SU-DHL-6 (cell line): ENCODE results near the gene MIEF1.

Experiments
- H2AFZ ChIP-seq: fragments of 200-600 bp; sonication (generic); 2 replicates; pipeline ENCODE4 v1.6.1; 2014; ENCODE audit warnings: low read depth, mild to moderate bottlenecking, moderate library complexity, mixed read lengths, antibody characterized with exemption, low read length; ENCODE audit not compliant: severe bottlenecking
- H3F3A ChIP-seq: fragments of 200-600 bp; shearing (Covaris generic); 2 replicates; pipeline ENCODE4 v1.6.0; 2016; ENCODE audit warnings: antibody characterized with exemption, mild to moderate bottlenecking; ENCODE audit not compliant: insufficient read depth
- H3K27ac ChIP-seq: fragments of 200-600 bp; sonication (generic); 2 replicates; pipeline ENCODE4 v1.5.1; 2016; ENCODE audit warnings: low read depth, mild to moderate bottlenecking, low read length, moderate library complexity, mixed read lengths
- H3K27me3 ChIP-seq: fragments of 200-600 bp; sonication (generic), shearing (Covaris generic); 2 replicates; pipeline ENCODE4 v1.6.0; 2014; ENCODE audit warnings: mild to moderate bottlenecking, low read length
- H3K36me3 ChIP-seq: fragments of 200-600 bp; sonication (generic); 2 replicates; pipeline ENCODE4 v1.6.1; 2014; ENCODE audit warnings: mild to moderate bottlenecking, low read length, mixed read lengths
- H3K4me2 ChIP-seq: fragments of 300-600, 200-600 bp; shearing (Covaris generic), sonication (generic); 2 replicates; pipeline ENCODE4 v1.6.0; 2014; ENCODE audit warnings: low read length, low read depth, mild to moderate bottlenecking; ENCODE audit not compliant: poor library complexity, severe bottlenecking
- H3K4me3 ChIP-seq: fragments of 200-600 bp; sonication (generic); 2 replicates; pipeline ENCODE4 v1.5.1; 2014; ENCODE audit warnings: antibody characterized with exemption, low read length, mild to moderate bottlenecking, mixed read lengths; ENCODE audit not compliant: insufficient read depth, poor library complexity, severe bottlenecking
- H3K79me2 ChIP-seq: fragments of 200-600 bp; sonication (generic); 2 replicates; pipeline ENCODE4 v1.6.1; 2014; ENCODE audit warnings: mild to moderate bottlenecking, low read length, moderate library complexity; ENCODE audit not compliant: insufficient read depth
- H3K9ac ChIP-seq: fragments of 200-600 bp; sonication (generic); 2 replicates; pipeline ENCODE4 v1.7.0; 2014; ENCODE audit warnings: mild to moderate bottlenecking, low read length
- H3K9me2 ChIP-seq: fragments of 200-600 bp; sonication (generic); replicated peaks from 2 replicates; pipeline ENCODE4 v1.6.1; 2014; ENCODE audit warnings: low read length; ENCODE audit not compliant: insufficient read depth
- H3K9me3 ChIP-seq: fragments of 200-600 bp; sonication (generic); 2 replicates; pipeline ENCODE4 v1.6.1; 2014; ENCODE audit warnings: low read length, mixed read lengths; ENCODE audit not compliant: insufficient read depth
- H4K20me1 ChIP-seq: fragments of 200-600 bp; sonication (generic); 2 replicates; pipeline ENCODE4 v1.6.1; 2014; ENCODE audit warnings: low read depth, mild to moderate bottlenecking, antibody characterized with exemption, low read length, moderate library complexity, mixed read lengths
- CTCF ChIP-seq: fragments of 200-600 bp; sonication (generic); IDR thresholded peaks from one replicate; pipeline ENCODE4 v1.5.1; 2017; ENCODE audit warnings: antibody characterized with exemption, mild to moderate bottlenecking, low read length, moderate library complexity; ENCODE audit not compliant: insufficient read depth, poor library complexity, severe bottlenecking
- EZH2phosphoT487 ChIP-seq: fragments of 200-600 bp; sonication (generic), shearing (Covaris generic); conservative IDR thresholded peaks from 2 replicates; pipeline ENCODE4 v1.6.1; 2018; ENCODE audit warnings: mild to moderate bottlenecking, antibody characterized with exemption, low read length, moderate library complexity, mixed read lengths

The MIEF1 gene

DNA sequence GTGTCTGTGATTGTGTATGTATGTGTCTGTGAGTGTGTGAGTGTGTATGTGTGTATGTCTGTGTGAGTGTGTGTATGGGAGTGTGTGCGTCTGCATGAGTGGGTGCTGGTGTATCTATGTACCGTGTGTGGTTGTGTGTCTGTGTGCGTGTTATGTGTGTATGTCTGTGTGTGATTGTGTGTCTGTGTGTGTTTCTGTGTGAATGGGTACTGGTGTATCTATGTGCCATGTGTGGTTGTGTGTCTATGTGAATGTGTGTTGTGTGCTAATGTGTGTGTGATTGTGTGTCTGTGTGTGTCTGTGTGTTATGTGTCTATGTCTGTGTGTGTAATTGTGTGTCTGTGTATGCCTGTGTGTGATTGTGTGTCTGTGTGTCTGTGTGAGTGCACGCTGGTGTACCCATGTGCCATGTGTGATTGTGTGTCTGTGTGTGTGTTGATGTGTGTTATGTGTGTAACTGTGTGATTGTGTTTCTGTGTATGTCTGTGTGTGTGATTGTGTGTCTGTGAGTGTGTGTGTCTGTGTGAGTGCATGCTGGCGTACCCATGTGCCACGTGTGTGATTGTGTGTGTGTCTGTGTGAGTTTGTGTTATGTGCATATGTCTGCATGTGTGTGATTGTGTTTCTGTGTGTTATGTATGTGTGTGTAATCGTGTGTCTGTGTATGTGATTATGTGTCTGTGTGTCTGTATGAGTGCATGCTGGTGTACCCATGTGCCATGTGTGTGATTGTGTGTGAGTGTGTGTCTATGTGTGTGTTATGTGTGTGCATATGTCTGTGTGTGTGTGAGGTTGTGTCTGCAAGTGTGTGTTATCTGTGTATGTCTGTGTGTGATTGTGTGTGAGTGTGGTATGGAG is 61.7 kb downstream of the MIEF1 start:
- TF ChIP-seq EZH2phosphoT487, result no peak
- Histone ChIP-seq H3K9me3 (peaks cover 14% of the 10 kb centered on the region; the same call in 1 of the 2 replicates), H3K27ac (no peak overlapping the region), H3K4me2 (no peak overlapping the region), H3K79me2 (no peaks in the 10 kb centered on the region), H2AFZ (no peak overlapping the region), H3K4me3 (no peak overlapping the region), H3K27me3 (no peaks in the 10 kb centered on the region), H4K20me1 (no peaks in the 10 kb centered on the region), H3K36me3 (no peaks in the 10 kb centered on the region), H3F3A (no peaks in the 10 kb centered on the region), H3K9me2 (no peaks in the 10 kb centered on the region), H3K9ac (no peak overlapping the region)

DNA sequence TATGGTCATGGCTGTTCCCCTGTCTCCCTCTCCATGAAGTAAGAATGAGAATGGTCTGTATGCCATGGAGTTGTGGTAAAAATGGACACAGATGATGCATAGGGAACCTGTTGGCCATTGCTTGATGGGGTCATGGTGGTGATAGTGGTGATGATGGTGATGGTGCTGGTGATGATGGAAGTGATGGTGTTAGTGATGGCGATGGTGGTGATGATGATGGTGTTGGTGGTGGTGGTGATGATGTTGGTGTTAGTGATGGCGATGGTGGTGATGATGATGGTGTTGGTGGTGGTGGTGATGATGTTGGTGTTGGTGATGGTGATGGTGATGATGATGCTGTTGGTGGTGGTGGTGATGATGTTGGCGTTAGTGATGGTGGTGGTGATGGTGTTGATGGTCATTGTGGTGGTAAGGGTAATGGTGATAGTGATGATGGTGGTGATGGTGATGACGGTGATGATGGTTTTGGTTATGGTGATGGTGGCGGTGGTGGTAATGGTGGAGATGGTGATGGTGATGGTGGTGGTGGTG is 63.4 kb downstream of the MIEF1 start:
- Histone ChIP-seq H4K20me1 (no peaks in the 10 kb centered on the region), H3K4me2 (no peak overlapping the region), H3K27me3 (no peaks in the 10 kb centered on the region), H3K9me3 (peaks cover 14% of the 10 kb centered on the region; the same call in 1 of the 2 replicates), H3K79me2 (no peaks in the 10 kb centered on the region), H3F3A (no peaks in the 10 kb centered on the region), H3K27ac (no peak overlapping the region), H2AFZ (no peak overlapping the region), H3K9me2 (no peaks in the 10 kb centered on the region), H3K4me3 (no peak overlapping the region), H3K9ac (no peak overlapping the region), H3K36me3 (no peaks in the 10 kb centered on the region)
- TF ChIP-seq EZH2phosphoT487 (no peak), CTCF (no peak)

DNA sequence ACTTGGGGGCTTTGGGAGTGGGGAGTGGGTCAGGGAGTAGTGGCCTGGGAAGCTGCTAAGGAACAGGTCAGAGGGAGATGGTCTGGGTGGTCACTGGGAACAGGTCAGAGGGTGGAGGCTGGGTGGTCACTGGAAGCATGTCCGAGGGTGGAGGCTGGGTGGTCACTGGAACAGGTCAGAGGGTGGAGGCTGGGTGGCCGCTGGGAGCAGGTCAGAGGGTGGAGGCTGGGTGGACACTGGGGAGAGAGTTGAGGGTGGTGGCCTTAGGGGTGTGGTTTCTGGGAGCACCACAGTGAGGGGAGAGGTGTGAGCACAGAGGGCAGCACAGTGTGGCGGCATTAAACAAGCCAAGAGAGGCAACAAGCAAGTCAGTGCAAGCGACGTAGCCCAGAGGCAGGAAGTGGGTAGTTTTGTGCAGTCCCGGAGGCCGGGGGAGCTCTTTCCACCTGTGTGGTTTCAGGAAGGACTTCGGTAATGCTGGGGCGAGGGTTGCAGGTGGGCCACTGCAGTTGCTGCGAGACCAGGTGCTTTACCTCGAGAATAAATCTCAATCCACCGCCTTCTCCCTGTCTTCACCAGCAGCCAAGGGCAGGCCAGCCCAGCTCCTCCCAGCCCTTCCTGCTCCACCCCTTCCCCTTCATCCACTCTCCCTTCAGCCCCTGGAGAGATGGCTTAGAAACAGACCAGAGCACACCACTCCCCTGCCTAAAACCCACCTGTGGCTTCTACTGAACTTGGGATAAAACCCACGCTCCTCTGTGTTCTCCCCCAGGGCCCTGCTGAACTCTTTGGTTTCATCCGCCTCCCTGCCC is 65.3 kb downstream of the MIEF1 start:
- H3K36me3 ChIP-seq, result no peaks in the 10 kb centered on the region
- H3K27ac ChIP-seq, result no peak overlapping the region
- H3K9me2 ChIP-seq, result no peaks in the 10 kb centered on the region
- no peak overlapping the region for H2AFZ ChIP-seq
- TF ChIP-seq CTCF, result no peak
- no peak for TF ChIP-seq EZH2phosphoT487
- H3K79me2 ChIP-seq, result no peaks in the 10 kb centered on the region
- H3K4me2 ChIP-seq, result no peak overlapping the region
- H3K9ac ChIP-seq, result no peak overlapping the region
- no peaks in the 10 kb centered on the region for H4K20me1 ChIP-seq
- H3F3A ChIP-seq, result no peaks in the 10 kb centered on the region
- H3K9me3 ChIP-seq, result peaks cover 14% of the 10 kb centered on the region; the same call in 1 of the 2 replicates
- no peaks in the 10 kb centered on the region for H3K27me3 ChIP-seq
- H3K4me3 ChIP-seq, result no peak overlapping the region
